SK-N-SH (cell line): ENCODE results near the gene ANO2.
"Not testable (repeated sequence)": the region's sequence is repeated elsewhere in the genome, so short reads cannot be mapped to it uniquely, and the experiment has no call there.

Experiments
- CTCF ChIP-seq: fragments of 200-600 bp; sonication (generic); IDR thresholded peaks from 2 replicates; pipeline ENCODE4 v1.6.1; 2017; ENCODE audit warnings: antibody characterized with exemption, mild to moderate bottlenecking, moderate library complexity
- RFX5 ChIP-seq: IDR thresholded peaks from 2 replicates; pipeline ENCODE4 v1.6.1; 2012; ENCODE audit warnings: mild to moderate bottlenecking, improper control_type of control experiment, low read length

GRCh38 chr12:5669624-5670023 lies 275.4 kb downstream of the ANO2 start:
- TF ChIP-seq RFX5, CTCF: not testable (repeated sequence)
